WTC11 (cell line): ENCODE data around the gene WBP1L. TPM values are rescaled to one million over a fixed set of nuclear protein-coding genes. Genes with fewer than 3 reads are reported as not detected.

Source experiments
- ATAC-seq: fragments of 200-7000 bp; cut with Tn5 transposase; 2 replicates; pipeline ENCODE4 v1.10.0; 2021; ENCODE audit warnings: mild to moderate bottlenecking, moderate library complexity
- CTCF ChIA-PET: fragments of 300-600 bp; sonication (Branson Sonifier 250); formaldehyde crosslinking; loops from one replicate; lab custom pipeline; 2021; ENCODE audit warnings: antibody characterized with exemption; lab: Charles Lee
- POLR2A ChIA-PET: fragments of 350-600 bp; sonication (Branson Sonifier 250); formaldehyde crosslinking; loops from one replicate; lab custom pipeline; 2021; ENCODE audit warnings: antibody characterized with exemption; lab: Charles Lee
- DNase-seq: peaks from one replicate; pipeline ENCODE4 v3.0.0; 2021; ENCODE audit warnings: low spot score
- H3K27ac Mint-ChIP-seq: 2 replicates; pipeline ENCODE4 v1.8.0; 2021; ENCODE audit warnings: mixed read lengths
- H3K27me3 Mint-ChIP-seq: 2 replicates; pipeline ENCODE4 v1.8.0; 2021; ENCODE audit warnings: low read depth, mild to moderate bottlenecking, moderate library complexity, mixed read lengths
- H3K36me3 Mint-ChIP-seq: 2 replicates; pipeline ENCODE4 v1.8.0; 2021; ENCODE audit warnings: mixed read lengths
- H3K4me1 Mint-ChIP-seq: 2 replicates; pipeline ENCODE4 v1.8.0; 2022; ENCODE audit warnings: mixed read lengths
- H3K4me3 Mint-ChIP-seq: 2 replicates; pipeline ENCODE4 v1.8.0; 2021; ENCODE audit warnings: mild to moderate bottlenecking, moderate library complexity, mixed read lengths
- H3K9me3 Mint-ChIP-seq: 2 replicates; pipeline ENCODE4 v1.8.0; 2021; ENCODE audit warnings: mixed read lengths
- FOXK1 ChIP-seq: sonication (generic); formaldehyde crosslinking; IDR thresholded peaks from 2 replicates; pipeline ENCODE4 v1.8.0; 2022; ENCODE audit warnings: mild to moderate bottlenecking, moderate library complexity, missing genetic modification reagents
- GABPB1 ChIP-seq: sonication (generic); formaldehyde crosslinking; IDR thresholded peaks from 2 replicates; pipeline ENCODE4 v1.8.1; 2023; ENCODE audit warnings: mild to moderate bottlenecking, missing genetic modification reagents
- PRDM15 ChIP-seq: sonication (generic); formaldehyde crosslinking; IDR thresholded peaks from 2 replicates; pipeline ENCODE4 v1.8.0; 2022; ENCODE audit warnings: missing genetic modification reagents
- SMAD4 ChIP-seq: sonication (generic); formaldehyde crosslinking; IDR thresholded peaks from 2 replicates; pipeline ENCODE4 v1.8.0; 2022; ENCODE audit warnings: mild to moderate bottlenecking, missing genetic modification reagents
- STAT6 ChIP-seq: sonication (generic); formaldehyde crosslinking; conservative IDR thresholded peaks from 2 replicates; pipeline ENCODE4 v1.8.1; 2023; ENCODE audit warnings: mild to moderate bottlenecking, low read depth, missing genetic modification reagents, moderate library complexity
- TEAD1 ChIP-seq: sonication (generic); formaldehyde crosslinking; IDR thresholded peaks from 2 replicates; pipeline ENCODE4 v1.8.0; 2022; ENCODE audit warnings: mild to moderate bottlenecking, missing genetic modification reagents
- ZMAT4 ChIP-seq: fragments of 250-450 bp; sonication (Bioruptor Pico); IDR thresholded peaks from 2 replicates; pipeline ENCODE4 v1.9.0; 2021; ENCODE audit warnings: mild to moderate bottlenecking
- ZNF138 ChIP-seq: sonication (generic); formaldehyde crosslinking; conservative IDR thresholded peaks from 2 replicates; pipeline ENCODE4 v1.8.1; 2022; ENCODE audit warnings: mild to moderate bottlenecking, moderate library complexity, missing genetic modification reagents
- ZNF232 ChIP-seq: sonication (generic); formaldehyde crosslinking; IDR thresholded peaks from 2 replicates; pipeline ENCODE4 v1.8.0; 2022; ENCODE audit warnings: mild to moderate bottlenecking, missing genetic modification reagents
- ZNF263 ChIP-seq: sonication (generic); formaldehyde crosslinking; IDR thresholded peaks from 2 replicates; pipeline ENCODE4 v1.8.1; 2022; ENCODE audit warnings: low read depth, mild to moderate bottlenecking, moderate library complexity, missing genetic modification reagents
- ZNF281 ChIP-seq: sonication (generic); formaldehyde crosslinking; IDR thresholded peaks from 2 replicates; pipeline ENCODE4 v1.8.0; 2023; ENCODE audit warnings: mild to moderate bottlenecking, missing genetic modification reagents
- ZNF423 ChIP-seq: fragments of 250-450 bp; sonication (Bioruptor Pico); IDR thresholded peaks from 2 replicates; pipeline ENCODE4 v2.1.2; 2022; ENCODE audit warnings: mild to moderate bottlenecking, moderate library complexity
- total RNA-seq: library from RNA; stranded (reverse); gene quantifications from 3 replicates; pipeline ENCODE4 v1.2.3, GENCODE V29; 2021
- TF ChIP-seq, protein P1 (sequence below): sonication (generic); formaldehyde crosslinking; IDR thresholded peaks from 2 replicates; pipeline ENCODE4 v1.8.1; 2023; ENCODE audit warnings: mild to moderate bottlenecking, missing genetic modification reagents, moderate library complexity
- TF ChIP-seq, protein P2 (sequence below): sonication (generic); formaldehyde crosslinking; IDR thresholded peaks from 2 replicates; pipeline ENCODE4 v1.8.1; 2023; ENCODE audit warnings: mild to moderate bottlenecking, missing genetic modification reagents, borderline replicate concordance

The WBP1L gene
- total RNA-seq, 1 experiment from 2014 or later: 26.8 TPM

- TF ChIP-seq STAT6 (CRISPR knock-in tag): no peak
- TF ChIP-seq PRDM15 (CRISPR knock-in tag): no peak
- TF ChIP-seq ZNF232 (CRISPR knock-in tag): no peak
Measured at GRCh38 chr10:102775935-102776669, 32.4 kb downstream of the WBP1L start (continued).

DNA sequence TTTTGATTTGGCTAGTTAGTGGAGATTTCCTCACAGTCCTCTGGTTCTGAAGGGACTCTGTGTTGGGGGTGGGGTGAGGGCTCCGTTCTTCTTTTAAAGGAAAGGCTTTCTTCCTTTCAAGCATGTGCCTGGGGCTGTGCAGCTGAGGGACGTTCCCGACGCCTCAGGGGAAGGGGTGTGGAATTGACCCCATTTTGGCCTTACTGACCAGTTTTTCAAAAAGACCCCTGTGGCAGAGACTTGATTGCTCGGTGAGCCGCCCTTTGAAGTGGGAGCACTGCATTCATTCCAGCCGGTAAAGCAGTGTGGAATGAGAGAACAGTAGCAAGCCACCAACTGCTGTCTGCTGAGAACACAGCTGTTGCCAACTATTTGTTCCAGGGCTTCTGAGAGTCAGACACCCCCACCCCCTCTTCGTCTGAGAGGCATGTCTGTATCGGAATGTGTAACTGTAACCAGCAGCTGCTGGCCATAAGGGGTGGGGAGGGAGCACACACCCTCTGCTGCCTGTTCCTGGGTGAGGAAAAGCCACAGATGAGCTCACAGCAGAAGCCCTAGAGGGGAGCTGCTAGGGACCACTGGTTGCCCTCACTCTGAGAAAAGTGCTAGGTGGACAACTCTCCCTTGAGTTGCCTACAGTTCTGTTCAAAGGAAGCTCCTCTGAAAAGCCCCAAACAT is 33.2 kb downstream of the WBP1L start:
- ChIA-PET POLR2A (interaction anchor here (0.6 to 1.4 kb wide), 7 partner anchors 16 to 505 kb away, joined by 3 to 11 read pairs (median 5); partner anchors contain the start of genes ARL3, SFXN2 and WBP1L), CTCF (interaction anchor here (0.9 to 1.0 kb wide), 3 partner anchors 43 to 103 kb away, joined by 3 read pairs; partner anchors contain the start of genes ARL3 and SFXN2)
- peaks cover 70% of the 10 kb centered on the region for H3K4me1 Mint-ChIP-seq
- TF ChIP-seq ZMAT4 (CRISPR knock-in tag) (no peak), GABPB1 (CRISPR knock-in tag) (0 out of 2 replicates have a peak, but pooled peaks have one; percentile 14), ZNF263 (peak; percentile 51; the same call in 1 of the 2 replicates), ZNF281 (peak; percentile 63; the same call in 1 of the 2 replicates), FOXK1 (CRISPR knock-in tag) (0 out of 2 replicates have a peak, but pooled peaks have one; percentile 18)
- H3K27ac Mint-ChIP-seq: peak overlapping the region; percentile 32
- H3K9me3 Mint-ChIP-seq: no peaks in the 10 kb centered on the region
- no peaks in the 10 kb centered on the region for H3K36me3 Mint-ChIP-seq
- DNase-seq (peak; percentile 66), ATAC-seq (peak; percentile 66)
- no peaks in the 10 kb centered on the region for H3K27me3 Mint-ChIP-seq
- peak overlapping the region; percentile 41 for H3K4me3 Mint-ChIP-seq

DNA sequence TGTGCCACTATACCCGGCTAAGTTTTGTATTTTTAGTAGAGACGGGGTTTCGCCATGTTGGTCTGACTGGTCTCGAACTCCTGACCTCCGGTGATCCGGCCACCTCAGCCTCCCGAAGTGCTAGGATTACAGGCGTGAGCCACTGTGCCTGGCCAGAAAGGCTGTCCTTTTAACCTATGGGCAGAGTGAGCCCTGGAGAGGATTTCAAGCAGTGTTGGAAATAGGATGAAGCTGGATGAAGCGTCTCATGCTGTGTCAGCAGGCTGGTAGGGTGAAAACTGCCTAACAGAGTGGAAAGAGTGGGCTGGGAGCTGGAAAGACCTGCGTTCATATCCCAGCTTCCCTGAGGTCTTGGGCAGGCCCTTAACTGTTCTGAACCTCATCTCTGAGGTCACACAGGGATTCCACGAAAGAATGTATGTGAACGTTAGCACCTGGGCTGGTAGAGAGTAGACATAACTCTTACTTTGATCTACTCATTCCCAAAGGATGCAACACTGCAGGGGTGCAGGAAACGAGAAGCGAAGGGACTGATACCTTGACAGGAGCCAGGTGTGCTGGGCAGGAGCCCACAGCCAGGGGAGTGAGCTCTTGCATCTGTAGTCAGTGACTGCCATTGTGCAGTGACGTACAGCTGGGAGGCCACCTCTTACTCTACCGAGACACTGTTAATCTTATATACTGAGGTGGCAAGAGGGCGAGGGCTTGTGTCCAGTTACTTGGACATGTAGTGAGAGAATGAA is 34.1 kb downstream of the WBP1L start:
- no peaks in the 10 kb centered on the region for H3K27me3 Mint-ChIP-seq
- H3K36me3 Mint-ChIP-seq: no peaks in the 10 kb centered on the region
- peaks cover 75% of the 10 kb centered on the region for H3K4me1 Mint-ChIP-seq
- TF ChIP-seq, protein P1, sequence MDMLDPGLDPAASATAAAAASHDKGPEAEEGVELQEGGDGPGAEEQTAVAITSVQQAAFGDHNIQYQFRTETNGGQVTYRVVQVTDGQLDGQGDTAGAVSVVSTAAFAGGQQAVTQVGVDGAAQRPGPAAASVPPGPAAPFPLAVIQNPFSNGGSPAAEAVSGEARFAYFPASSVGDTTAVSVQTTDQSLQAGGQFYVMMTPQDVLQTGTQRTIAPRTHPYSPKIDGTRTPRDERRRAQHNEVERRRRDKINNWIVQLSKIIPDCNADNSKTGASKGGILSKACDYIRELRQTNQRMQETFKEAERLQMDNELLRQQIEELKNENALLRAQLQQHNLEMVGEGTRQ (CRISPR knock-in tag): no peak
- TF ChIP-seq SMAD4 (CRISPR knock-in tag) (no peak), ZNF232 (CRISPR knock-in tag) (no peak), ZNF423 (CRISPR knock-in tag) (no peak), ZNF138 (CRISPR knock-in tag) (no peak), TEAD1 (no peak)
- TF ChIP-seq, protein P2, sequence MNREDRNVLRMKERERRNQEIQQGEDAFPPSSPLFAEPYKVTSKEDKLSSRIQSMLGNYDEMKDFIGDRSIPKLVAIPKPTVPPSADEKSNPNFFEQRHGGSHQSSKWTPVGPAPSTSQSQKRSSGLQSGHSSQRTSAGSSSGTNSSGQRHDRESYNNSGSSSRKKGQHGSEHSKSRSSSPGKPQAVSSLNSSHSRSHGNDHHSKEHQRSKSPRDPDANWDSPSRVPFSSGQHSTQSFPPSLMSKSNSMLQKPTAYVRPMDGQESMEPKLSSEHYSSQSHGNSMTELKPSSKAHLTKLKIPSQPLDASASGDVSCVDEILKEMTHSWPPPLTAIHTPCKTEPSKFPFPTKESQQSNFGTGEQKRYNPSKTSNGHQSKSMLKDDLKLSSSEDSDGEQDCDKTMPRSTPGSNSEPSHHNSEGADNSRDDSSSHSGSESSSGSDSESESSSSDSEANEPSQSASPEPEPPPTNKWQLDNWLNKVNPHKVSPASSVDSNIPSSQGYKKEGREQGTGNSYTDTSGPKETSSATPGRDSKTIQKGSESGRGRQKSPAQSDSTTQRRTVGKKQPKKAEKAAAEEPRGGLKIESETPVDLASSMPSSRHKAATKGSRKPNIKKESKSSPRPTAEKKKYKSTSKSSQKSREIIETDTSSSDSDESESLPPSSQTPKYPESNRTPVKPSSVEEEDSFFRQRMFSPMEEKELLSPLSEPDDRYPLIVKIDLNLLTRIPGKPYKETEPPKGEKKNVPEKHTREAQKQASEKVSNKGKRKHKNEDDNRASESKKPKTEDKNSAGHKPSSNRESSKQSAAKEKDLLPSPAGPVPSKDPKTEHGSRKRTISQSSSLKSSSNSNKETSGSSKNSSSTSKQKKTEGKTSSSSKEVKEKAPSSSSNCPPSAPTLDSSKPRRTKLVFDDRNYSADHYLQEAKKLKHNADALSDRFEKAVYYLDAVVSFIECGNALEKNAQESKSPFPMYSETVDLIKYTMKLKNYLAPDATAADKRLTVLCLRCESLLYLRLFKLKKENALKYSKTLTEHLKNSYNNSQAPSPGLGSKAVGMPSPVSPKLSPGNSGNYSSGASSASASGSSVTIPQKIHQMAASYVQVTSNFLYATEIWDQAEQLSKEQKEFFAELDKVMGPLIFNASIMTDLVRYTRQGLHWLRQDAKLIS (CRISPR knock-in tag): no peak
- ATAC-seq: 0 out of 2 replicates have a peak, but pooled peaks have one; percentile 5
- H3K4me3 Mint-ChIP-seq: no peak overlapping the region
- DNase-seq: peak; percentile 38
- H3K9me3 Mint-ChIP-seq: no peaks in the 10 kb centered on the region
- CTCF ChIA-PET: interaction anchor here (0.9 to 1.1 kb wide), 2 partner anchors 25 to 104 kb away, joined by 3 to 4 read pairs; no protein-coding TSS in a partner anchor
- H3K27ac Mint-ChIP-seq: peak overlapping the region; percentile 47
- POLR2A ChIA-PET: interaction anchor here (0.8 to 1.4 kb wide), 4 partner anchors 24 to 64 kb away, joined by 4 to 6 read pairs (median 5); partner anchors contain the start of genes ARL3, SFXN2 and WBP1L
